ENCODE results near the gene KCNE2.

DNA sequence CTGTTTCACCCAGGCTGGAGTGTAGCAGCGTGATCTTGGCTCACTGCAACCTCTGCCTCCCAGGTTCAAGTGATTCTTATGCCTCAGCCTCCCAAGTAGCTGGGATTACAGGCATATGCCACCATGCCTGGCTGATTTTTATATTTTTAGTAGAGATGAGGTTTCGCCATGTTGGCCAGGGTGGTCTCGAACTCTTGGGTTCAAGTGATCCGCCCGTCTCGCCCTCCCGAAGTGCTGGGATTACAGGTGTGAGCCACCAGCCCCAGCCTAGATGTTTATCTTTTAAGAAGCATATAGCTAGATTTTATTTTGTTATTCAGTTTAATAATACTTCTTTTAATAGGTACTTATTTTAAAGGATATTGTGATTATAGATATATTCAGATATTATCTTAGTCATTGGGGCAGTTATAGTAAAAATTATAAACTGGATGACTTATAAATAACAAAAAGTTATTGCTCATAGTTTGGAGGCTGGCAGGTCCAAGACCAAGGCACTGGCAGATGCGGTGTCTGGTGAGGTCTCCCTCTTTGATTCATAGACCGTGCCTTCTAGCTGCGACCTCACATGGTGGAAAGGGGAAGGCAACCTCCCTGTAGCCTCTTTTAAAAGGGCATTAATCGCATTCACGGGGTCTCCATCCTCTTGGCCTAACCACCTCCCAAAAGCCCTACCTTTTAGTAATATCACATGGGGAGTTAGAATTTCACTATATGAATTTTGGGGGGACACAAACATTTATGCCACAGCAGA is 3.1 kb upstream of the KCNE2 start:
- no peak for TF ChIP-seq CTCF (IDR thresholded peaks at IDR 0.05; ENCODE audit: poor library complexity)
- no peak for TF ChIP-seq EZH2phosphoT487 (IDR thresholded peaks at IDR 0.05; ENCODE audit: low read depth, severe bottlenecking, unreplicated experiment)
